TTC549 (cell line): Measurements from ENCODE around the gene GRM8.

Experiments
- FAIRE-seq: peaks from 2 replicates; lab custom pipeline; 2012; peaks lifted over from hg19 to GRCh38; lab: Jason Lieb, UNC

The GRM8 gene

GRCh38 chr7:127146746-127147536, 105.8 kb downstream of the GRM8 start:
- no peak for FAIRE-seq

- FAIRE-seq, result no peak
Measured at GRCh38 chr7:127137146-127137545, 115.6 kb downstream of the GRM8 start.

- no peak for FAIRE-seq
Measured at GRCh38 chr7:127135871-127136485, 116.8 kb downstream of the GRM8 start.

GRCh38 chr7:127123220-127123619, 129.5 kb downstream of the GRM8 start:
- FAIRE-seq, result no peak

- no peak for FAIRE-seq
Measured at GRCh38 chr7:127119517-127119916, 133.2 kb downstream of the GRM8 start.

GRCh38 chr7:127114742-127115265, 137.9 kb downstream of the GRM8 start:
- no peak for FAIRE-seq

GRCh38 chr7:127107601-127108007, 145.1 kb downstream of the GRM8 start:
- no peak for FAIRE-seq

- FAIRE-seq, result no peak
Measured at GRCh38 chr7:127093340-127093739, 159.4 kb downstream of the GRM8 start.

GRCh38 chr7:127091620-127092019, 161.1 kb downstream of the GRM8 start:
- FAIRE-seq, result no peak

- no peak for FAIRE-seq
Measured at GRCh38 chr7:127089146-127089545, 163.6 kb downstream of the GRM8 start.

- no peak for FAIRE-seq
Measured at GRCh38 chr7:127081539-127081938, 171.2 kb downstream of the GRM8 start.

GRCh38 chr7:127080576-127080975, 172.2 kb downstream of the GRM8 start:
- FAIRE-seq, result no peak

- no peak for FAIRE-seq
Measured at GRCh38 chr7:127066974-127067373, 185.8 kb downstream of the GRM8 start.

- FAIRE-seq, result no peak
Measured at GRCh38 chr7:127059475-127059874, 193.3 kb downstream of the GRM8 start.

- no peak for FAIRE-seq
Measured at GRCh38 chr7:127057918-127058317, 194.8 kb downstream of the GRM8 start.

- FAIRE-seq, result no peak
Measured at GRCh38 chr7:127056202-127056601, 196.5 kb downstream of the GRM8 start.

GRCh38 chr7:127047521-127047920, 205.2 kb downstream of the GRM8 start:
- FAIRE-seq, result no peak

- no peak for FAIRE-seq
Measured at GRCh38 chr7:127041689-127042452, 210.9 kb downstream of the GRM8 start.

- no peak for FAIRE-seq
Measured at GRCh38 chr7:127040042-127040441, 212.7 kb downstream of the GRM8 start.

- no peak for FAIRE-seq
Measured at GRCh38 chr7:127039541-127039940, 213.2 kb downstream of the GRM8 start.

GRCh38 chr7:127035203-127035849, 217.4 kb downstream of the GRM8 start:
- FAIRE-seq, result no peak

- no peak for FAIRE-seq
Measured at GRCh38 chr7:127034186-127034806, 218.4 kb downstream of the GRM8 start.
